ENCODE data around the gene ZNF646.

GRCh38 chr16:31061813-31062440 is 12.3 kb upstream of the ZNF646 start:
- no peak for TF ChIP-seq YY1 (IDR thresholded peaks at IDR 0.05; ENCODE audit: insufficient read depth, insufficient read length)
- no peak for TF ChIP-seq ZNF274 (IDR thresholded peaks at IDR 0.05; ENCODE audit: low read depth, low read length)
